IPS DF 4.7 (cell line): Measurements from ENCODE around the gene NRIP3.
"Not testable (repeated sequence)": the region's sequence is repeated elsewhere in the genome, so short reads cannot be mapped to it uniquely, and the experiment has no call there.

Experiments
- DNase-seq: peaks from one replicate; pipeline ENCODE4 v3.0.0-alpha.2; 2013; ENCODE audit warnings: low spot score; ENCODE audit errors: extremely low read depth

The NRIP3 gene

DNA sequence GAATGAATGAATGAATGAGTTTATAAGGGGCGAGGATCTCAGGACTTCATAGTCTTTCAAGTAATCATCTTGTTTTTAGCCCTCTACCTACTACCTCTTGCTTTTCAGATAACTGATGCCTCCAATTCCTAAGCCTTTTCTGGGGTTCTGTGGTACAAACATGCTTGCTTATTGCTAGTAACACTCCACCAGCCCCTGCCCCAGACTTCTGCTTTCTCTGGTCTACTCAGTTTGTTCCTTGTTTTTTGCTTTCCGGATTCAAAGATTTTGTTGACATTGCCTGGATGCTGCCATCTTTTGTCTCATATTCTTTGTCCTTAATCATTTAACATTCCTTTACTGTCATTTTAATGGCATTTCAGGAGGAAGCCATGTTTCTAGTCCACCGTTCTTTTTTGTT lies 30.7 kb downstream of the NRIP3 start:
- DNase-seq: no peak

- no peak for DNase-seq
Observed at GRCh38 chr11:8971924-8972316, 31.9 kb downstream of the NRIP3 start.

DNA sequence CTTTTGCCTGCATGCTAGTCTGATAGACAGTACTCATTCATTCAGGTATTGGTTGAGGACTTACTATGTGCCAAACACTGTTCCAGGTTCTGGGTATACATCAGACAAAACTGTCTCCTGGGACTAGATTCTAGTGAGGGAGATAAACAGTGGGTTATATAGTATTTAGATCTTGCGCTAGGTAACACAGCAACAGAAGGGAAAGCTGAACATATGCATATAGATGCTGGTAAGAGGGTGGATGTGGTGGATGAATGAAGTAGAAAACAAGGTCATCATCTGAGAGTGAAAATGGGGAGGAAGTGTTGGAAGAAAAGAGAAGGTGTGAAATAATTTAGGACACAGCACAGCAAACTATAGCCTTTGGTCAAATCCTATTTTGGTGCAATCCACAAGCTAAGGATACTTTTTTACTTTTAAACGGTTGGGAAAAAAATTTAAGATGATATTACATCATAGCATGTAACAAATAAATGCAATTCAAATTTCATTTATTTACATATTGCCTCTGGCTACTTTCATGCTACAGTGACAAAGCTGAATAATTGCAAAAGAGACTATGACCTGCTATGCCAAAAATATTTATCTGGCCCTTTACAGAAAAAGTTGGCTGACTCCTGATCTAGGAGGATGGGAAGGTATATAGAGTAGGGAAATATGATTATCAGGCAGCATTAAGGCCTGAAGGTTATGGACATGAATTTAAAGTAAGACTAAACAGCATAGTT lies 32.4 kb downstream of the NRIP3 start:
- no peak for DNase-seq

DNA sequence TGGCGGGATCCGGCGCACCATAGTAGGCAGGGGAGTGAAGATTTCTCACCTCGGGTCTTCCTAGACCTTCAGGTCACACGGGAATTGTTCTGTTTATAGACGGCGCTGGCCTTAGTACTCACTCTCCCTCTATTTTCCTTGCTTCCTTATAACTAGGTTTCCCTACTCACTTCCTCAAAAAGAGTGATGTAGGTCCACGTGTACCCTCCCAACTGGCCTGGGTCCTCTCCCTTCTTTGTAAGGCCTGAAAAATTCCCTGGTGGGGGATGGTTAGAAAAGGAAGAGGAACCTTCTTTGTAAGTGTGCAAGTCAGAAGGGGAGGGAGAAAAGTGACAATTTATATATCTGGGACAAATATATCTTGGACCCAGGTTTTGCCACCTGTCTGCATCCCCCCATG lies 36.6 kb downstream of the NRIP3 start:
- DNase-seq: no peak

DNA sequence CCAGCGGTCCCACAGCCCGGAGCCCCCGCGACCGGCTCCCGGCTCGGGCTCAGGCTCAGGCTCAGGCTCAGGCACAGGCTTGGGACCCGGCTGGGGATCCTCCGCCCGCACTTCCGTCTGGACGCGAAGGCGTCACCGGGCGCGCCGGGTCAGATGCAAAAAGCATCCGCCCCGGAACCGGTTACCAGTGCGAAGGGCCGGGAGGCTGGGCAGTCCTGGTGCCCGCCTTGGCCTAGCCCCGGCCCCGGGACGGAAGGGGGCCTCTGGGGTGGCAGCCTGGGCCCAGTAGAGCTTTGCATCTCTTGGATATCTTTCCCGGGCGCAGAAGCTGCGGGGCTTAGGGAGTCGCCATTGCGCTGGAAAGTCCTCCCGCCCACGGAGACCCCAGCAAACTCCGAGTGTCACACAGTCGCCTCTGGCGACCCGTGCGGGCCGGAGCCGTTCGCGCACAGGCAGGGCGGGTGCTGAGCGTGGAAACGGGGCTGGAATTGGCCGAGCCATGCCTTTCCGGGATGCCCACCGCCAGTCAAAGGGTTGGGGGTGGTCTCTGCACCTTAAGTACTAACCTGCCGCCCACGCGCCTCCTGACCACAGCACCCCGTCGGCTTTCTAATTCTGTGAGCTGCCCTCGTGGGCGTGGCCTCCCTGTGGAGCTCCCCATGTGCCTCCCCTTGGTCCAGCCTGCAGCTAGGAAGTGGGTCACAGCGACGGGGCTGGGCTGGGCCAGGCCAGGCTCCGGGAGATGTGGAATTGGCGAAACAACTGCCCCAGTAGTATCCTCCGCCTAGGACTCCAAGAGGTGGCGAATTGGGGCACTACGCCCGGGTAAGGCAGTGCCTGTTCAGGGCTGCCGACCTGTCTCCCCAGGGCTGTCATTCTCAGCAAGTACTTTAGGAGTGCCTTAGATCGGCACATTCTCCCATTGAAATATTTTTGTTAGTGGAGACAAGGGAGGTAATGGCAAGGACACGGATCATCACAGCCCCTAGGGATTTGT lies 39.2 kb downstream of the NRIP3 start, which contains the start of gene TMEM9B:
Gene TMEM9B, minus strand, starts transcription at position 119 of the 997 bp plus-strand sequence. CDS start 129 bp downstream, outside the sequence.
- DNase-seq: peak; percentile 28

DNA sequence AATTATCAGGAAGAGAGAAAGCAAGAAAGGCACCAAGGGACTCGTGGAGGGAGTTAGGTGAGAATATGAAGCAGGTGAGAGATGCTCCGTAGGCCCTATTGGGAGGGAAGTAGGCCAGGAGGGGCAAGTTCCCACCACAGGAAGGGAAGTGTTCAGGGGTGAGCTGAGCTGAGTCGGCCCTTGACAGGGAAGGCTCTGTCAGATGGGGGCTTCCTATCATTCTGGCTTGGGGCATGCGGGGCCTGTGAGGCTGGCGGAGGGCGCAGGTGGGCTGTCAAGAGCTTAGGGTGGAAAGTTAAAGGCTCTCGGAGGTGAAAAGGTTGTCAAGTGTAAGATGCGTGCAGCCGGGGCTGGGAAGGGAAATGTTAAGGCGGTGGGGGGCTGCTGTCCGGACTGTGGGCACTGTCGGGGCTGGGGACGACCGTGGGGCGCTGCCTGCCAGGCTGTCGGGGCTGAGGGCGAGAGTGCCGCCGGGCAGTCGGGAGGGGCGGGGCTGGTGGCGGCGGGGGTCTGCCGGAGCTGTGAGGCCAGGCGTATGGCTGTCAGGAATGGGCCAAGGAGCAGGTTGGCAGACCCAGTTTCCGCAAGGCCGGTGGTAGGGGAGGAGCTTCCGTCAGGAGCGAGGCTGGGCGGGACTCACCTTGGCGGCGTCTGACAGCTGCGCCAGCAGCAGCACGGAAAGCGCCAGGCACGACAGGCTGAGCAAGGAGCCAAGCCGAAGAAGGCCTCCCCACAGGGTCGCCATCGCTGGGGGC lies 40.1 kb downstream of the NRIP3 start:
- DNase-seq: peak; percentile 51

GRCh38 chr11:8962841-8963240 lies 41.0 kb downstream of the NRIP3 start:
- no peak for DNase-seq

DNA sequence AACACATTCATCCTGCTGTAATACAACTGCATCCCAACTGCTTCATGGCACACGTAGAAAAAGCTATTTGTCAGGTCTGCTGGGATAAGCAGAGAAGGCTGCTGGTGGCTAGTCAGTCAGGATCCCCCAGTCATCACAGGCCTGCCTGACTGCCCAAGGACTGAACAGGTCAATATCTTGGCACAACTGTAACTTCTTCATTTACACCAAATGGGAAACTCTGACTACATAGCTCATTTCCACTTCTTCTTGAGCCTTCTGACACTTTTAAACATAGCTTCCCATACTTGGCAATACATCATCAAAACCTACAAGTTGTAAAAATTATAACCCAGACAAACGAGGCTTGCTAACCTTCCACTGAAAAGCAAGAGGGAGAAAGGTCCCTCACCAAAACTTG lies 42.4 kb downstream of the NRIP3 start:
- no peak for DNase-seq

DNA sequence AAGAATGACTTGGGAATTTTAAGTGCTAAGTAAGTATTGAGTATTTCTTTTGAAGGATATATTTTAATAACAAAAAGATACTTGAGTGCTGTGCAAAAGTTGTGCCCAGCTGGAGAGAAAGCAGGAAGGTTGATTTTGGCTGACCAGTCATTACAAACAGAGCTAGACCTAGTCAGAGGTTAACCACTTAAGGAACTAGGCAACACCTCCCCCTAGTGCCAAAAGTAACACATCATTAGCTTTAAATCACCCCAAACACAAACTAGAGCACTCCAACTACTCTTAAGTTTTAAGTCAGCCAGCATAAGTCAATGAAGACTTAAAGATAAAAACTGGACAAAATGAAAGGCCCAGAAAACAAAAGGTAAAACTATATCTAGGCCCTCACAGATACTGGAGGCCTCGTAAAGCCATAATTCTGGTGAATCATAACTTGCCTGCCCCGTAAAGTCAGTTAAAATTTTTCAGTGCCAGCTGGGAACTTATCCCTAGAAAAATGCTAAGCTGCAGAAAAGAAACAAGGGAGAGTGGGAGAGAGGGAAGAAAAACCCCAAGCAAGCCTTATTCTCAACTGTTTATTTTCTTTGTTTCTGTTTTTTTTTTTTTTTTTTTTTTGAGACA lies 44.1 kb downstream of the NRIP3 start:
- DNase-seq: no peak

DNA sequence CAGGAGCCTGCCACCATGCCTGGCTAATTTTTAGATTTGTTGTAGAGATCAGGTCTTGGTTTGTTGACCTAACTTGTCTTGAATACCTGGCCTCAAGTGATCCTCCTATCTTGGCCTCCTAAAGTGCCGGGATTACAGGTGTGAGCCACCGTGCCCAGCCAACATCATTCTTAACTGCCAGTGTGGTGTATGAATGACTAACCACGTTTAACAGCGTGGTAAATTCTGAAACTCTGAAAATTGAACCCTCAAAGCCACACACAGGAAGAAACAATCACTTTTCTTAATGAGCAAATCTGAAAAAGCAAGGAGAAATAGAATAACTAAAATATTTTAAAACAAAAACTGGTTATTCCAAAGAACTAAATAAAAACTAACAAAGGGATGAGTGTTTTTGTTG lies 46.9 kb downstream of the NRIP3 start:
- no peak for DNase-seq

- no peak for DNase-seq
Observed at GRCh38 chr11:8948886-8949285, 54.9 kb downstream of the NRIP3 start.

DNA sequence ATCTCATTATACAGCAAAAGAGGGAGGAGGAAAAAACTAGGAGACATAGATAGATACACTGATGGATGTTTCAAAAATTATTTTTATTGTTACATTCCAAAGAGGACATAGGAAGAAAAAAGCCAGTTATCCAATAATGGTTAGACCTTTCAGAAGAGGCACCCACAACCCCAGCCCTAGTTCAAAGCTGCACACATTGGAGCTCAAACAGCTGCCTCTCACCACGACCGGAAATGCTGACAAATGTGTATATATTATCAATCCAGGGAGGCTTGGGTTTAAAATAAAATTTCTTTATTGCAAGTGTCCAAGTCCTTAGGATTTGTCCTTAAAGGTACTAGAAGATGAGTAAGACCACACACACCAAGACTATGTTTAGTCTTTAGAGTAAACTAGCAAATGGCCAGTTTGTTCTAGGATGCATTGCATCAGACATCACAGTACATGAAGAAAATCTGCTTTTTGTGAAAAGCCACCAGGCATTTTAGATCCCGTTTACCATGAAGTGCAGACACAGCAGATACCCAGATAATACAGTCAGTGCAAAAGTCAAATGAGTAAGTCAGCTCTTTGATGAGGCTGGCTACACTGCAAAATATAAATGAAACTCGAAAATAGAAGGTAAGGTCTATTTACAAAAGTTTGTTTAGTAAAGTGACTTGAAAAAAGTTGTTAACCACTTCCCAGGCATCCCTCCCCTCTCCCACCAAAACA lies 56.4 kb downstream of the NRIP3 start:
- no peak for DNase-seq

DNA sequence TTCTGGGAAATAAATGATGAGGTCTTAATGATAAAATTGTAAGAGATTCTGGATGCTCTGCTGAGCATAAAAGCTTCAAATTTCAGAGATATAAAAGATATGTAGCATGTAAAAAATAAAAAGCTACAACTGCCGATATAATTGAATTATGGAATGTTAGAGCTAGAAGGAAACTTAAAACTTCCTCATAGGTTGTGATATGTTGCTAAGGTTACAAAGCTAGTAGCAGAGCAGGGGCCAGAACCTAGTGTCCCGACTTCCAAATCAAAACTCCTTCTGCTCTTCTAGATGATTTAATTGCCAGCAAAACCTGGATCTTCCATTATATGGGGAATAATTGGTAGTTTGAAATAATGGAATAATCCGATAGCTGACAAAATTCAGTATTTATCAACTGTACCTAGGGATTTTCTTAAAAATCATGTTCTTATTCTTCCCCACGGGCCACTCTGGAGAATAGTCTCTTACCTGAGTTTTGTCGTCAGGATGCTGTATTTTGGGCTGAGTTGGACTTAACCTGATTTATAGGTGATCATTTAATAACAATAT lies 61.2 kb downstream of the NRIP3 start, which contains the start of gene ASCL3:
Gene ASCL3, minus strand, starts transcription at position 499 of the 549 bp plus-strand sequence. CDS start 4,855 bp downstream, outside the sequence.
- no peak for DNase-seq

DNA sequence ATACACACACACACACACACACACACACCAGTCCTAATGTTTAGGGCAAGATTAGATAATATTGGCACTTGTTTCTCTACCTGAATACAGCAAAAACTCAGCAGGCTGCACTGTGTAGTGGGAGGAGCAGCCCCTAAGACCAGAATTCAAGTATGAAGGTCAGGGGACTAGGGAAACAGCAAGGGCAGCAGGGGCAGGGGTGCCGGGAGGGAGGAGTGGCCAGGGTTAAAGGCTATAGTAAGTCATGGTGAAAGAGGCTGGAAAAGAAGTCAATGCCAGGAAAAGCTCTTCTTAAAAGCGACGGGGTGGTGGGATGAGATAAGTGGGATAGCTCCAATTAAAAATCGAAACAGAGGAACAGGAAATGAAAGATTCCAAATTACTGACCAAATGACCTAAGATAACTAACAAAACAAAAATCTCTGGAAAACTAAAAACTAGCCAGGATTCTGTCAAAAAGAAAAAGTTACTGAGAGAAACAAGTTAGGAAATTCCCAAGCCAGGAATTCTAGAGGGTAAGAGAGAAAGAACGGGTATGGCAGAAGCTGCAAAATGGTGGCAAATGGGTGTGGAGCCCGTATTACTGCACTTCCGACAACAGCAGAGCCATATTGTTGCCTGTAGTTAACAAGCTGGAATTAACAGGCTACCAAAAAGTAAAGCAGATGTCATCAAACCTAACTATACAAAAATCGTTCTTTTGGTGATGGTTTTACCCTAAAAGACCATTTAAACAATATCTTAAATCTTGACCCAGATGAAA lies 62.3 kb downstream of the NRIP3 start:
- no peak for DNase-seq

GRCh38 chr11:8937659-8938058 lies 66.1 kb downstream of the NRIP3 start:
- no peak for DNase-seq

DNA sequence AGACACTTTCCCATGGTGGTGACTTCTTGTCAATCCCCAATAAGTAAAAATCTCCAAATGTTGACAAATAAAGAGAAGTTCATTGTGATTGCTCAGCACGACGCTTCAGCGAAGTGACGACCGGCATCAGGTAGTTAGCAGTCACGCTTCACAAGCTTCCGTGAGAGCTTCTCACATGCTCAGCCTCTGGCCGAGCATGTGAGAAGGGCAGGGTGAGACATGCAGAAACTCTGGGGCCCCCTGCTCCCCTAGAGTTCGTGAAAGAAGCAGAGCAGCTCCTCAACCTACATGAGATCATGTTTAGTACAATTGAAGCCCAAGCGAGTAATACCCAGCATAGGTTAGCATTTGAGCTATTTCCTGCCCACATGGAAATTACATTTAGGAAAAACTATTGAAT lies 66.6 kb downstream of the NRIP3 start:
- DNase-seq: no peak

GRCh38 chr11:8935789-8936188 lies 68.0 kb downstream of the NRIP3 start:
- DNase-seq: not testable (repeated sequence)

DNA sequence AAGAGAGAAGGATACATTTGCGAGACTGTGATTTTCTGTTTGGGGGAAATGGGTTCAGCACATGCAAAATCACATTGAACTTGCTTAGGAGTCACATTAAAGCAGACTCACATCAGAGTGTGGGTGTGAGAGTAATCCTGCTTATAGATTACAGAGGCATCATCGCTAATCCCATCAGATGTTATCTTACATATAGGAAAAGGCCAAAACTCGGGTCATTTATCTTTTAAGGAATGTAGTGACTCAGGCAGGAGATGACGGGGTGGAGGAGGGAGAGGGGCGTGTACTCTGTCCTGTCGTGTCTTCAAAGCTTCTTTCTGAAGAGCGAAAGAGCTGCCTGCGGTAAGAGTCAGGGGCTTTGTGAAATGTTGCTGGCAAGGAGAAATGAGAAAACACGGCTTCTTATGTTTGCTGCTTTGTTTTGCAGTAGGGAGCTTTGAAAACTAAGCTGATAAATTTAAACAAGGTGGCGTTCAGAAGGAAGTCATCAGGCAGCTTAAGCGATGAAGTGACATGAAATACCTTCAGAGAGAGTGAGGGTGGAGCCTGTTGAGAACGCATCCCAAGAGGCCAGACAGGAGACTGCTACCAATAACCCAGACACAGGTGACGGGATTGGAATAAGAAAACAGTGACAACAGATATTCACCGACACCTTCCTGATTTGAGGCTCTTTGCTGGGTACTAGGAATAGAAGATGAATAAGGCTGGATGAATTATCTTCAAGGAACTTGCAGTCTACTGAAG lies 68.9 kb downstream of the NRIP3 start:
- no peak for DNase-seq

DNA sequence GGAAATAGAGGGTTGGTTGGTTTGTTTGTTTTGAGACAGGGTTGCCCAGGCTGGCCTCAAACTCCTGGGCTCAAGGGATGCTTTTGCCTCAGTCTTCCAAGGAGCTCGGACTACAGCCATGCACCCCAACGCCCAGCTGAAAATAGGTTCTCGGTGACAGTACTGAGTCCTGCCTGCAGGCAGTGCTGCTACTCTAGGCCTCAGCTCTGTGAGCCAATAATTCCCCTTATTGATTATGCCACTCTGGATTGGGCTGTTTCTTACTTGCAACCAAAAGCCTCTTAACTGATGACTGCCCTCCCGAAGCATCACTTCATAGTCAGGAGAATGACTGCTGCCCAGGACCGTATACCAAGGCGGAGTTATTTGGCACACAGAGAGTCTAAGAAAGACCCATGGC lies 69.9 kb downstream of the NRIP3 start:
- DNase-seq: no peak
